Gastrocnemius medialis (tissue), 4 donors: Measurements from ENCODE around the gene KLRC3.

Experiments
- POLR2A ChIP-seq, 2 donors: fragments of 450-650 bp; IDR thresholded peaks; one replicate each; pipeline ENCODE4 v1.6.1; 2017; ENCODE audit warnings: antibody characterized with exemption in 2 of 2, mild to moderate bottlenecking in 2 of 2, moderate library complexity in 2 of 2
- TF ChIP-seq, protein P1 (sequence below), 5 experiments: fragments of 450-650 bp in 3 of 5; fragments of 200-600 bp in 2 of 5; sonication (generic) in 2 of 5; IDR thresholded peaks in 4 of 5; conservative IDR thresholded peaks in 1 of 5; 1 replicate in 4 of 5; 2 replicates in 1 of 5; pipeline ENCODE4 v1.5.1; 2016 to 2019; ENCODE audit warnings: antibody characterized with exemption in 5 of 5, mild to moderate bottlenecking in 3 of 5, moderate library complexity in 3 of 5

- TF ChIP-seq, protein P1, sequence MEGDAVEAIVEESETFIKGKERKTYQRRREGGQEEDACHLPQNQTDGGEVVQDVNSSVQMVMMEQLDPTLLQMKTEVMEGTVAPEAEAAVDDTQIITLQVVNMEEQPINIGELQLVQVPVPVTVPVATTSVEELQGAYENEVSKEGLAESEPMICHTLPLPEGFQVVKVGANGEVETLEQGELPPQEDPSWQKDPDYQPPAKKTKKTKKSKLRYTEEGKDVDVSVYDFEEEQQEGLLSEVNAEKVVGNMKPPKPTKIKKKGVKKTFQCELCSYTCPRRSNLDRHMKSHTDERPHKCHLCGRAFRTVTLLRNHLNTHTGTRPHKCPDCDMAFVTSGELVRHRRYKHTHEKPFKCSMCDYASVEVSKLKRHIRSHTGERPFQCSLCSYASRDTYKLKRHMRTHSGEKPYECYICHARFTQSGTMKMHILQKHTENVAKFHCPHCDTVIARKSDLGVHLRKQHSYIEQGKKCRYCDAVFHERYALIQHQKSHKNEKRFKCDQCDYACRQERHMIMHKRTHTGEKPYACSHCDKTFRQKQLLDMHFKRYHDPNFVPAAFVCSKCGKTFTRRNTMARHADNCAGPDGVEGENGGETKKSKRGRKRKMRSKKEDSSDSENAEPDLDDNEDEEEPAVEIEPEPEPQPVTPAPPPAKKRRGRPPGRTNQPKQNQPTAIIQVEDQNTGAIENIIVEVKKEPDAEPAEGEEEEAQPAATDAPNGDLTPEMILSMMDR (IDR thresholded peaks at IDR 0.05 in 4 of 5, conservative IDR thresholded peaks at IDR 0.05 in 1 of 5) = no peak
- TF ChIP-seq POLR2A (IDR thresholded peaks at IDR 0.05) = no peak
Measured at GRCh38 chr12:10388624-10389413, 31.6 kb downstream of the KLRC3 start.
